Testis (tissue), 2 donors: ENCODE data around the gene STAG1.

ENCODE experiments used
- POLR2A ChIP-seq: fragments of 450-650 bp; IDR thresholded peaks from one replicate; pipeline ENCODE4 v1.6.1; 2017; ENCODE audit warnings: antibody characterized with exemption, mild to moderate bottlenecking, moderate library complexity
- TF ChIP-seq, protein P1 (sequence below), 3 experiments: fragments of 450-650 bp in 2 of 3; fragments of 200-600 bp in 1 of 3; sonication (generic) in 1 of 3; IDR thresholded peaks; one replicate each; pipeline ENCODE4 v1.5.1; 2016 to 2019; ENCODE audit warnings: antibody characterized with exemption in 3 of 3, mild to moderate bottlenecking in 2 of 3, moderate library complexity in 1 of 3

DNA sequence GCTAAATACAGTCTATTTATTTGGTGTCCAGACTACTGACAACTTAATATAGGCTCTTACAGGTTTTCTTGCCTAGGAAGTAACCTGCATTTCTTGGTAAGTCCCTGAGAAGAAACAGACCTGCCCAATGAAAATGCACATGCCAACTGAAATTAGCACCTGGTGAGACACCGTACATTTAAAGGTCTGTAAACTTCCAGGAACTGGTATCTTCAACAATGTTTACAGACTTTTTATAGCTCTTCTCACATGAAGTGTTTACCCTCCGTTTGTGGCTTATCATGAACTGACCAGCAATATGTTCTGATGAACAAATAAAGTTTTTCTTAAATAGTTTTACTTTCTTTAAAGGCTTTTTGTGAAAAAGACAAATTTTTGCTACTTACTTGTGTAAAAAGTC lies 408.7 kb downstream of the STAG1 start:
- TF ChIP-seq, protein P1, sequence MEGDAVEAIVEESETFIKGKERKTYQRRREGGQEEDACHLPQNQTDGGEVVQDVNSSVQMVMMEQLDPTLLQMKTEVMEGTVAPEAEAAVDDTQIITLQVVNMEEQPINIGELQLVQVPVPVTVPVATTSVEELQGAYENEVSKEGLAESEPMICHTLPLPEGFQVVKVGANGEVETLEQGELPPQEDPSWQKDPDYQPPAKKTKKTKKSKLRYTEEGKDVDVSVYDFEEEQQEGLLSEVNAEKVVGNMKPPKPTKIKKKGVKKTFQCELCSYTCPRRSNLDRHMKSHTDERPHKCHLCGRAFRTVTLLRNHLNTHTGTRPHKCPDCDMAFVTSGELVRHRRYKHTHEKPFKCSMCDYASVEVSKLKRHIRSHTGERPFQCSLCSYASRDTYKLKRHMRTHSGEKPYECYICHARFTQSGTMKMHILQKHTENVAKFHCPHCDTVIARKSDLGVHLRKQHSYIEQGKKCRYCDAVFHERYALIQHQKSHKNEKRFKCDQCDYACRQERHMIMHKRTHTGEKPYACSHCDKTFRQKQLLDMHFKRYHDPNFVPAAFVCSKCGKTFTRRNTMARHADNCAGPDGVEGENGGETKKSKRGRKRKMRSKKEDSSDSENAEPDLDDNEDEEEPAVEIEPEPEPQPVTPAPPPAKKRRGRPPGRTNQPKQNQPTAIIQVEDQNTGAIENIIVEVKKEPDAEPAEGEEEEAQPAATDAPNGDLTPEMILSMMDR (IDR thresholded peaks at IDR 0.05), result no peak
- no peak for TF ChIP-seq POLR2A
